A673 (cell line): ENCODE measurements around the gene METRN. TPM values are rescaled to one million over a fixed set of nuclear protein-coding genes. Genes with fewer than 3 reads are reported as not detected.

Source experiments
- BruUV-seq: library from RNA; stranded (reverse); fragments of 400-500 nt; replicated peaks from 2 replicates; lab custom pipeline; 2021; lab: Mats Ljungman, UMichigan
- CTCF ChIA-PET: fragments of 300-600 bp; sonication (Branson Sonifier 250); formaldehyde crosslinking; loops from one replicate; lab custom pipeline; 2022; ENCODE audit warnings: antibody characterized with exemption; lab: Charles Lee
- POLR2A ChIA-PET: fragments of 300-600 bp; sonication (Branson Sonifier 250); formaldehyde crosslinking; loops from one replicate; lab custom pipeline; 2022; ENCODE audit warnings: antibody characterized with exemption; ENCODE audit not compliant: low non-redundant PET; lab: Charles Lee
- DNase-seq: peaks from one replicate; pipeline ENCODE4 v3.0.0-alpha.2; 2015; ENCODE audit warnings: low spot score
- H3K27ac ChIP-seq: fragments of 200-600 bp; sonication (generic); 2 replicates; pipeline ENCODE4 v1.5.1; 2016; ENCODE audit warnings: mixed run types, low read depth, mild to moderate bottlenecking, mixed read lengths, antibody characterized with exemption, low read length; ENCODE audit not compliant: poor library complexity, severe bottlenecking
- H3K27me3 ChIP-seq: fragments of 200-600 bp; sonication (generic); replicated peaks from 2 replicates; pipeline ENCODE4 v1.6.1; 2017; ENCODE audit warnings: mixed run types, low read depth, mild to moderate bottlenecking, mixed read lengths, antibody characterized with exemption, low read length; ENCODE audit not compliant: insufficient read depth, poor library complexity
- H3K36me3 ChIP-seq: fragments of 200-600 bp; sonication (generic); 2 replicates; pipeline ENCODE4 v1.6.1; 2016; ENCODE audit warnings: mixed run types, mild to moderate bottlenecking, mixed read lengths, antibody characterized with exemption, low read length; ENCODE audit not compliant: insufficient read depth, poor library complexity, severe bottlenecking
- H3K4me1 ChIP-seq: fragments of 200-600 bp; sonication (generic); 2 replicates; pipeline ENCODE4 v1.6.1; 2017; ENCODE audit warnings: mixed run types, mild to moderate bottlenecking, mixed read lengths, antibody characterized with exemption, low read length; ENCODE audit not compliant: insufficient read depth, poor library complexity, severe bottlenecking
- H3K4me3 ChIP-seq: fragments of 200-600 bp; sonication (generic); 2 replicates; pipeline ENCODE4 v1.5.1; 2016; ENCODE audit warnings: low read depth, mixed run types, mild to moderate bottlenecking, mixed read lengths, low read length; ENCODE audit not compliant: poor library complexity, severe bottlenecking
- H3K9me3 ChIP-seq: fragments of 200-600 bp; sonication (generic); 2 replicates; pipeline ENCODE4 v1.6.1; 2016; ENCODE audit warnings: mixed run types, low read depth, mild to moderate bottlenecking, mixed read lengths, antibody characterized with exemption, low read length; ENCODE audit not compliant: poor library complexity, severe bottlenecking
- CTCF ChIP-seq: fragments of 300-800, 200-600 bp; sonication (generic); conservative IDR thresholded peaks from 2 replicates; pipeline ENCODE4 v1.5.1; 2017; ENCODE audit warnings: low read depth, mild to moderate bottlenecking, antibody characterized with exemption, low read length, moderate library complexity, mixed read lengths
- EZH2 ChIP-seq: fragments of 200-600 bp; sonication (generic); IDR thresholded peaks from 2 replicates; pipeline ENCODE4 v1.6.1; 2017; ENCODE audit warnings: borderline replicate concordance, low read depth, mild to moderate bottlenecking, mixed read lengths, antibody characterized with exemption, low read length; ENCODE audit not compliant: poor library complexity, severe bottlenecking
- intact Hi-C: fragments of 100-400 bp; cut with micrococcal nuclease; formaldehyde crosslinking; loops from one replicate; pipeline ENCODE4 v1.10.0; 2022; ENCODE audit not compliant: unreplicated experiment
- total RNA-seq: library from RNA; stranded (reverse); gene quantifications from 2 replicates; pipeline ENCODE4 v1.2.3, GENCODE V29; 2021

The METRN gene
- total RNA-seq, 1 experiment from 2014 or later, result 0.86 TPM

GRCh38 chr16:708019-708418 is 6.9 kb upstream of the METRN start:
- ChIA-PET POLR2A (no interaction called here), CTCF (interaction anchor here (0.5 kb wide), 2 partner anchors 10 to 131 kb away, joined by 3 to 4 read pairs; no protein-coding TSS in a partner anchor)
- no peak for DNase-seq
- BruUV-seq, result no TSS peak
- Histone ChIP-seq H3K36me3 (no peaks in the 10 kb centered on the region), H3K27ac (no peak overlapping the region), H3K4me1 (no peaks in the 10 kb centered on the region), H3K27me3 (peaks cover 43% of the 10 kb centered on the region), H3K4me3 (no peak overlapping the region), H3K9me3 (no peaks in the 10 kb centered on the region)
- intact Hi-C loops, result no loop called here
- TF ChIP-seq CTCF (no peak), EZH2 (no peak)

DNA sequence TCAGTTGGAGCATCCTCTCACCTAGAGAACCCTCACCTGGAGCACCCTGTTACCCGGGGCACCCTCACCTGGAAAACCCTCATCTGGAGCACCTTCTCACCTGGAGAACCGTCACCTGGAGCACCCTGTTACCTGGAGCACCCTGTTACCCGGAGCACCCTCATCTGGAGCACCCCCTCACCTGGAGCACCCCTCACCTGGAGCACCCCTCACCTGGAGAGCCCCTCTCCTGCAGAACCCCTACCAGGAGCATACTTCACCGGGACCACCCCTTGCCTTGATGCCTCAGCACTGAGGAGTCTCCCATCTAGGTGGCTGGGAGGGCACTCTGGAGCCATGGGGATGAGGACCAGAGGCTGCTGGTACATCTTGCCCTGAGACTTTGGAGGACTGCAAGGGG is 6.0 kb upstream of the METRN start:
- intact Hi-C loops, result no loop called here
- POLR2A ChIA-PET, result interaction anchor here (0.7 kb wide), 1 partner anchor 31 kb away, joined by 4 read pairs; no protein-coding TSS in a partner anchor

More for the DNA sequence above, 6.0 kb upstream of the METRN start:
- Histone ChIP-seq H3K4me3 (no peak overlapping the region), H3K27me3 (peaks cover 34% of the 10 kb centered on the region), H3K36me3 (no peaks in the 10 kb centered on the region), H3K9me3 (no peaks in the 10 kb centered on the region), H3K4me1 (no peaks in the 10 kb centered on the region), H3K27ac (no peak overlapping the region)
- no peak for DNase-seq
- CTCF ChIA-PET, result interaction anchor here (2.2 kb wide), 1 partner anchor 11 kb away, joined by 8 read pairs; no protein-coding TSS in a partner anchor
- TF ChIP-seq CTCF (no peak), EZH2 (no peak)
- BruUV-seq, result no TSS peak
